GM19455 (cell line): ENCODE data around the gene TSPAN18.

Source experiments
- ATAC-seq: cut with Tn5 transposase; IDR thresholded peaks from one replicate; pipeline ENCODE4 v1.9.1; 2021; ENCODE audit not compliant: unreplicated experiment

The TSPAN18 gene

GRCh38 chr11:44793350-44794090 lies 66.8 kb downstream of the TSPAN18 start:
- ATAC-seq: no peak

- ATAC-seq: no peak
Measured at GRCh38 chr11:44795803-44796535, 69.2 kb downstream of the TSPAN18 start.

- no peak for ATAC-seq
Measured at GRCh38 chr11:44797051-44797450, 70.3 kb downstream of the TSPAN18 start.

- no peak for ATAC-seq
Measured at GRCh38 chr11:44797886-44798606, 71.3 kb downstream of the TSPAN18 start.

- ATAC-seq: no peak
Measured at GRCh38 chr11:44798607-44798972, 71.8 kb downstream of the TSPAN18 start.

GRCh38 chr11:44799012-44799411 lies 72.2 kb downstream of the TSPAN18 start:
- ATAC-seq: no peak

- no peak for ATAC-seq
Measured at GRCh38 chr11:44802347-44802746, 75.6 kb downstream of the TSPAN18 start.

- ATAC-seq: no peak
Measured at GRCh38 chr11:44803009-44803408, 76.2 kb downstream of the TSPAN18 start.

GRCh38 chr11:44804449-44805437 lies 78.0 kb downstream of the TSPAN18 start:
- ATAC-seq: no peak

GRCh38 chr11:44805596-44805995 lies 78.8 kb downstream of the TSPAN18 start:
- ATAC-seq: no peak

- no peak for ATAC-seq
Measured at GRCh38 chr11:44808053-44808753, 81.4 kb downstream of the TSPAN18 start.

GRCh38 chr11:44809283-44809682 lies 82.5 kb downstream of the TSPAN18 start:
- ATAC-seq: no peak

- ATAC-seq: no peak
Measured at GRCh38 chr11:44811841-44812448, 85.2 kb downstream of the TSPAN18 start.

GRCh38 chr11:44812971-44813370 lies 86.2 kb downstream of the TSPAN18 start:
- ATAC-seq: no peak

- no peak for ATAC-seq
Measured at GRCh38 chr11:44813401-44813800, 86.6 kb downstream of the TSPAN18 start.

- no peak for ATAC-seq
Measured at GRCh38 chr11:44814881-44815592, 88.3 kb downstream of the TSPAN18 start.

- no peak for ATAC-seq
Measured at GRCh38 chr11:44815917-44816456, 89.2 kb downstream of the TSPAN18 start.

GRCh38 chr11:44816761-44817160 lies 90.0 kb downstream of the TSPAN18 start:
- no peak for ATAC-seq
